Tibial artery (tissue), 4 donors: ENCODE results near the gene TSC22D1.
"Not testable (repeated sequence)": the region's sequence is repeated elsewhere in the genome, so short reads cannot be mapped to it uniquely, and the experiment has no call there.

Source experiments
- DNase-seq, 2 donors: peaks; one replicate each; pipeline ENCODE4 v3.0.0-alpha.2; 2019
- H3K27ac ChIP-seq, 2 donors: fragments of 200-600 bp; sonication (generic) in 1 of 2; 1 replicate in 1 of 2; 2 replicates in 1 of 2; pipeline ENCODE4 v1.5.1; 2018 to 2019; ENCODE audit warnings: mild to moderate bottlenecking in 1 of 2
- H3K27me3 ChIP-seq, 2 donors: fragments of 200-600 bp; sonication (generic) in 1 of 2; one replicate each; pipeline versions ENCODE4 v1.5.1 to v1.6.0; 2016 to 2019
- H3K36me3 ChIP-seq, 3 donors: fragments of 200-600 bp; sonication (generic) in 2 of 3; one replicate each; pipeline ENCODE4 v1.5.1; 2016 to 2019; ENCODE audit warnings: mild to moderate bottlenecking in 2 of 3
- H3K4me1 ChIP-seq, 4 donors: fragments of 200-600 bp; sonication (generic) in 2 of 4; 1 replicate in 3 of 4; 2 replicates in 1 of 4; pipeline ENCODE4 v1.5.1; 2016 to 2019
- H3K4me3 ChIP-seq, 2 donors: fragments of 200-600 bp; sonication (generic) in 1 of 2; 1 replicate in 1 of 2; 2 replicates in 1 of 2; pipeline ENCODE4 v1.5.1; 2018 to 2019; ENCODE audit warnings: mild to moderate bottlenecking in 2 of 2
- H3K9me3 ChIP-seq, 3 donors: fragments of 200-600 bp; sonication (generic) in 1 of 3; one replicate each; pipeline ENCODE4 v1.5.1; 2016 to 2019
- CTCF ChIP-seq, 2 experiments: fragments of 200-600 bp in 1 of 2; fragments of 450-650 bp in 1 of 2; IDR thresholded peaks; one replicate each; pipeline ENCODE4 v1.5.1; 2017 to 2019; ENCODE audit warnings: antibody characterized with exemption in 2 of 2, mild to moderate bottlenecking in 1 of 2, moderate library complexity in 1 of 2
- intact Hi-C: fragments of 100-400 bp; cut with DNase I; formaldehyde crosslinking; loops from one replicate; pipeline ENCODE4 v1.15.0; 2023; ENCODE audit warnings: low total_unique reads

The TSC22D1 gene

GRCh38 chr13:44566601-44567000 is 9.5 kb downstream of the TSC22D1 start:
- Histone ChIP-seq H3K36me3 (no peaks in the 10 kb centered on the region), H3K4me3 (no peak overlapping the region), H3K27ac (peak overlapping the region; percentile 55 to 58), H3K9me3 (no peaks in the 10 kb centered on the region), H3K27me3 (no peaks in the 10 kb centered on the region), H3K4me1 (peaks cover 0 to 76% (median 16%) of the 10 kb centered on the region in 4 donors)
- DNase-seq = no peak
- no peak for TF ChIP-seq CTCF (IDR thresholded peaks at IDR 0.05)
- intact Hi-C loops = no loop called here

GRCh38 chr13:44565881-44566280 is 10.2 kb downstream of the TSC22D1 start:
- no peak overlapping the region for H3K4me3 ChIP-seq
- DNase-seq = no peak
- peak overlapping the region; percentile 55 to 58 for H3K27ac ChIP-seq
- TF ChIP-seq CTCF (IDR thresholded peaks at IDR 0.05) = no peak
- H3K36me3 ChIP-seq = no peaks in the 10 kb centered on the region
- no peaks in the 10 kb centered on the region for H3K9me3 ChIP-seq
- intact Hi-C loops = no loop called here
- peaks cover 0 to 78% (median 16%) of the 10 kb centered on the region in 4 donors for H3K4me1 ChIP-seq
- no peaks in the 10 kb centered on the region for H3K27me3 ChIP-seq

- peaks cover 0 to 72% (median 13%) of the 10 kb centered on the region in 4 donors for H3K4me1 ChIP-seq
- H3K27ac ChIP-seq = peak overlapping the region; percentile 13 to 25
- H3K4me3 ChIP-seq = no peak overlapping the region
- no peak for TF ChIP-seq CTCF (IDR thresholded peaks at IDR 0.05)
- H3K9me3 ChIP-seq = no peaks in the 10 kb centered on the region
- H3K36me3 ChIP-seq = no peaks in the 10 kb centered on the region
- no peaks in the 10 kb centered on the region for H3K27me3 ChIP-seq
- DNase-seq = no peak
- intact Hi-C loops = no loop called here
These were observed 11.2 kb downstream of the TSC22D1 start for GRCh38 chr13:44564936-44565335.

- H3K27ac ChIP-seq, H3K36me3 ChIP-seq, intact Hi-C loops, DNase-seq, H3K27me3 ChIP-seq, H3K9me3 ChIP-seq, H3K4me3 ChIP-seq: not testable (repeated sequence)
- peaks cover 0 to 69% (median 11%) of the 10 kb centered on the region in 4 donors for H3K4me1 ChIP-seq
These were observed 13.3 kb downstream of the TSC22D1 start for GRCh38 chr13:44562853-44563252.

GRCh38 chr13:44561351-44561750 is 14.8 kb downstream of the TSC22D1 start:
- intact Hi-C loops = no loop called here

GRCh38 chr13:44557986-44558385 is 18.1 kb downstream of the TSC22D1 start:
- TF ChIP-seq CTCF (IDR thresholded peaks at IDR 0.05) = no peak
- intact Hi-C loops = no loop called here
- Histone ChIP-seq H3K36me3 (peaks cover 0 to 9% (median 9%) of the 10 kb centered on the region in 3 donors), H3K9me3 (no peaks in the 10 kb centered on the region), H3K4me1 (peaks cover 0 to 22% (median 5%) of the 10 kb centered on the region in 4 donors), H3K27me3 (no peaks in the 10 kb centered on the region), H3K27ac (no peak overlapping the region), H3K4me3 (no peak overlapping the region)
- DNase-seq = no peak

More at GRCh38 chr13:44561351-44561750, 14.8 kb downstream of the TSC22D1 start:
- H3K27me3 ChIP-seq = no peaks in the 10 kb centered on the region
- no peak overlapping the region for H3K27ac ChIP-seq
- H3K36me3 ChIP-seq = peaks cover 0 to 9% (median 8%) of the 10 kb centered on the region in 3 donors
- peaks cover 0 to 55% (median 7%) of the 10 kb centered on the region in 4 donors for H3K4me1 ChIP-seq
- no peak for TF ChIP-seq CTCF (IDR thresholded peaks at IDR 0.05)
- DNase-seq = no peak
- H3K9me3 ChIP-seq = no peaks in the 10 kb centered on the region
- H3K4me3 ChIP-seq = no peak overlapping the region
